Neural progenitor cell (in vitro differentiated cells): ENCODE results near the gene ANXA11. TPM values are rescaled to one million over a fixed set of nuclear protein-coding genes. Genes with fewer than 3 reads are reported as not detected.

ENCODE experiments used
- DNase-seq: peaks from one replicate; pipeline ENCODE4 v3.0.0-alpha.2; 2016; ENCODE audit warnings: low spot score
- H2AFZ ChIP-seq: fragments of 200-600 bp; sonication (generic); replicated peaks from 2 replicates; pipeline ENCODE4 v1.6.1; 2016; ENCODE audit warnings: antibody characterized with exemption
- H3F3A ChIP-seq: fragments of 200-600 bp; sonication (generic); 2 replicates; pipeline ENCODE4 v1.6.1; 2016; ENCODE audit warnings: antibody characterized with exemption, low read depth
- H3K27ac ChIP-seq: fragments of 200-600 bp; sonication (generic); 2 replicates; pipeline ENCODE4 v1.5.1; 2016; ENCODE audit warnings: mild to moderate bottlenecking
- H3K27me3 ChIP-seq: fragments of 200-600 bp; sonication (generic); 2 replicates; pipeline ENCODE4 v1.6.1; 2016; ENCODE audit warnings: mild to moderate bottlenecking, moderate library complexity
- H3K36me3 ChIP-seq: fragments of 200-600 bp; sonication (generic); 2 replicates; pipeline ENCODE4 v1.5.1; 2016
- H3K4me1 ChIP-seq: fragments of 200-600 bp; sonication (generic); 2 replicates; pipeline ENCODE4 v1.6.1; 2016; ENCODE audit warnings: mixed run types
- H3K4me2 ChIP-seq: fragments of 200-600 bp; sonication (generic); 2 replicates; pipeline ENCODE4 v1.6.1; 2016
- H3K4me3 ChIP-seq: fragments of 200-600 bp; sonication (generic); 2 replicates; pipeline ENCODE4 v1.5.1; 2016
- H3K79me2 ChIP-seq: fragments of 200-600 bp; sonication (generic); 2 replicates; pipeline ENCODE4 v1.6.1; 2016; ENCODE audit warnings: low read depth
- H3K9ac ChIP-seq: fragments of 200-600 bp; sonication (generic); 2 replicates; pipeline ENCODE4 v1.6.1; 2016
- H3K9me3 ChIP-seq: fragments of 200-600 bp; sonication (generic); 2 replicates; pipeline ENCODE4 v1.5.1; 2016; ENCODE audit warnings: low read depth
- H4K20me1 ChIP-seq: fragments of 200-600 bp; sonication (generic); 2 replicates; pipeline ENCODE4 v1.6.1; 2016; ENCODE audit warnings: low read depth
- H3K27ac Mint-ChIP-seq: 3 replicates; pipeline ENCODE4 v1.8.0; 2021; ENCODE audit warnings: mixed read lengths
- H3K27me3 Mint-ChIP-seq: 2 replicates; pipeline ENCODE4 v1.8.0; 2022; ENCODE audit warnings: low read depth, mild to moderate bottlenecking, inconsistent platforms, moderate library complexity, mixed read lengths; ENCODE audit not compliant: insufficient read depth
- H3K36me3 Mint-ChIP-seq: 3 replicates; pipeline ENCODE4 v1.8.0; 2021; ENCODE audit warnings: mixed read lengths
- H3K4me1 Mint-ChIP-seq: 3 replicates; pipeline ENCODE4 v1.8.0; 2021; ENCODE audit warnings: mixed read lengths
- H3K4me3 Mint-ChIP-seq: 3 replicates; pipeline ENCODE4 v1.8.0; 2021; ENCODE audit warnings: mild to moderate bottlenecking, moderate library complexity, mixed read lengths
- H3K9me3 Mint-ChIP-seq: 3 replicates; pipeline ENCODE4 v1.8.0; 2020; ENCODE audit warnings: mixed read lengths
- EZH2 ChIP-seq: fragments of 200-600 bp; sonication (generic); IDR thresholded peaks from 2 replicates; pipeline ENCODE4 v1.6.1; 2017; ENCODE audit warnings: antibody characterized with exemption, mild to moderate bottlenecking, moderate library complexity
- EZH2phosphoT487 ChIP-seq: fragments of 200-600 bp; sonication (generic); IDR thresholded peaks from 2 replicates; pipeline ENCODE4 v1.6.1; 2017; ENCODE audit warnings: antibody characterized with exemption
- total RNA-seq: library from RNA; depleted of rRNA; stranded (reverse); fragments of >200 nt; gene quantifications from 2 replicates; pipeline ENCODE4 v1.2.3, GENCODE V29; 2015; ENCODE audit warnings: low replicate concordance
- TF ChIP-seq, protein P1 (sequence below): fragments of 200-600 bp; sonication (generic); IDR thresholded peaks from 2 replicates; pipeline ENCODE4 v1.5.1; 2017; ENCODE audit warnings: antibody characterized with exemption, mild to moderate bottlenecking

The ANXA11 gene
- total RNA-seq, 1 donor from 2014 or later, result 2.7 TPM

DNA sequence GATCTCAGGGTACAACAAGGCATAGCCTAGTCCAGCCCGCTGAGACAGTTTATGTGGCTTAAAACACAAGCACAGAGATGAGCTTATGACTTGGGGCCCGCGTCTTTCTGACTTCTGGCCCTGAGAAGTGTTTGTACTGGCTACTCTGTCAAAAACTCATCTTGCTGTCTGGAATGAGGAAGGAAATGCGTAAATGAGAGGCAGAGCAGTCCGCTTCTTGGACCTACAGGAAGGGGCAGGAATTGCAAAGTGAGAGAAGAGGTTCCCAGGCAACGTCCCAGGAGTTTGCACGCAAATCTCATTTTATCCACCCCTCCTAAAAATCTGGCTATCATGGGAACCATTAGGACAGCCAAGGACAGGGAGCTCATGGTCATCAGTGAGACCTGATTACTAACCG lies 5.5 kb downstream of the ANXA11 start:
- Mint-ChIP-seq H3K4me1 (peaks cover 9% of the 10 kb centered on the region), H3K27ac (no peak overlapping the region), H3K4me3 (no peak overlapping the region), H3K36me3 (no peaks in the 10 kb centered on the region), H3K27me3 (peaks cover 8% of the 10 kb centered on the region), H3K9me3 (no peaks in the 10 kb centered on the region)
- TF ChIP-seq, protein P1, sequence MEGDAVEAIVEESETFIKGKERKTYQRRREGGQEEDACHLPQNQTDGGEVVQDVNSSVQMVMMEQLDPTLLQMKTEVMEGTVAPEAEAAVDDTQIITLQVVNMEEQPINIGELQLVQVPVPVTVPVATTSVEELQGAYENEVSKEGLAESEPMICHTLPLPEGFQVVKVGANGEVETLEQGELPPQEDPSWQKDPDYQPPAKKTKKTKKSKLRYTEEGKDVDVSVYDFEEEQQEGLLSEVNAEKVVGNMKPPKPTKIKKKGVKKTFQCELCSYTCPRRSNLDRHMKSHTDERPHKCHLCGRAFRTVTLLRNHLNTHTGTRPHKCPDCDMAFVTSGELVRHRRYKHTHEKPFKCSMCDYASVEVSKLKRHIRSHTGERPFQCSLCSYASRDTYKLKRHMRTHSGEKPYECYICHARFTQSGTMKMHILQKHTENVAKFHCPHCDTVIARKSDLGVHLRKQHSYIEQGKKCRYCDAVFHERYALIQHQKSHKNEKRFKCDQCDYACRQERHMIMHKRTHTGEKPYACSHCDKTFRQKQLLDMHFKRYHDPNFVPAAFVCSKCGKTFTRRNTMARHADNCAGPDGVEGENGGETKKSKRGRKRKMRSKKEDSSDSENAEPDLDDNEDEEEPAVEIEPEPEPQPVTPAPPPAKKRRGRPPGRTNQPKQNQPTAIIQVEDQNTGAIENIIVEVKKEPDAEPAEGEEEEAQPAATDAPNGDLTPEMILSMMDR, result no peak
- TF ChIP-seq EZH2phosphoT487 (no peak), EZH2 (no peak)
- H3K9me3 ChIP-seq, result no peaks in the 10 kb centered on the region
- peaks cover 10% of the 10 kb centered on the region for H3K4me1 ChIP-seq
- peaks cover 13% of the 10 kb centered on the region for H3F3A ChIP-seq
- H3K36me3 ChIP-seq, result no peaks in the 10 kb centered on the region
- H3K9ac ChIP-seq, result no peak overlapping the region
- no peak for DNase-seq
- peaks cover 5% of the 10 kb centered on the region for H4K20me1 ChIP-seq
- no peak overlapping the region for H3K4me2 ChIP-seq
- H3K79me2 ChIP-seq, result no peaks in the 10 kb centered on the region
- H3K27ac ChIP-seq, result no peak overlapping the region
- no peak overlapping the region for H3K4me3 ChIP-seq
- H3K27me3 ChIP-seq, result peaks cover 10% of the 10 kb centered on the region
- no peak overlapping the region for H2AFZ ChIP-seq

DNA sequence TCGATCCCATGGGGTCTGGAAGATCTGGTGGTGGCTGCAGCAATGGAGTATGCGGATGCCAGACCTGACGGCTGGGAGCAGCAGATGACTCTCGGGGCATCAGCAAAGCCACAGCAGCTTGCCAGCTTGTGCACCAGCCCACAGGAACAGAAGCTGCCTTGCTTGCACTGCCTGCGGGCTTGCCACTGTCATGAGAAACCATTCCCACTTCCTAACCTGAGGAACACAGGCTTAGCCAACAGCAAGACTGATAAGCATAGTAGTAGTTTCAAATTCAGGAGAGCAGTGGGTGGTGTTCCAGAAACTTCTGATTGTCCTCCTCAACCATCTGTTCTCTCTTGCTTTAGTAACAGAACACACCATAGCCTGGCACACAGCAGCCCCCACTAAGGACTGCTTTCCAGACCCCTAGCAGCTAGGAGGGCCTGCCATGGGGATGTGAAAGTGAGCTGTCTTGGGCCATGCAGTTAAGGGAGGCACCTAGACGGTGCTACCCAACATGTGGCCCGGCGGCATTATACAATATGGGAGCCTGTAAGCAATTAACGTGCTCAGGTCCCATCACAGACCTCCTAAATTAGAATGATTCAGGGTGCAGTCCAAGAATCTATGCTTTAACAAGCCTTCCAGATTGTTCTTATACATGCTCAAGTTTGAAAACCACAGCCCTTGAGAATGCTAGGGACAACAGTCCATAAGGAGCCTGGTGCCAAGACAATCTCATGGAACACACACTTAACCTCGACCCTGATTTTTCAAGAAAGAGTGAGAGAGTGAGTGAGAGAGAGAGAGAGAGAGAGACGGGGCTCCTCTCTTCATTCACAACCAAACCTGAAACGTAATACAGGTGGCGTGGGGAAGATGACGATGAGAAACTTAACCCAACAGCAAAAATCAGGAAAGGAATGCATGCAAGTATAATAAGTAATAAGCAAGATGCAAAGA lies 7.1 kb downstream of the ANXA11 start:
- H3K27me3 Mint-ChIP-seq, result peaks cover 2% of the 10 kb centered on the region
- Histone ChIP-seq H3K4me3 (no peak overlapping the region), H3K36me3 (no peaks in the 10 kb centered on the region), H3K27ac (no peak overlapping the region), H3K9me3 (no peaks in the 10 kb centered on the region), H3K9ac (no peak overlapping the region), H3K4me1 (peaks cover 7% of the 10 kb centered on the region), H3K4me2 (no peak overlapping the region), H3K79me2 (no peaks in the 10 kb centered on the region), H4K20me1 (no peaks in the 10 kb centered on the region), H3K27me3 (no peaks in the 10 kb centered on the region), H2AFZ (no peak overlapping the region), H3F3A (no peaks in the 10 kb centered on the region)
- TF ChIP-seq, protein P1, result no peak
- TF ChIP-seq EZH2 (no peak), EZH2phosphoT487 (no peak)
- H3K4me3 Mint-ChIP-seq, result no peak overlapping the region
- H3K9me3 Mint-ChIP-seq, result no peaks in the 10 kb centered on the region
- H3K27ac Mint-ChIP-seq, result no peak overlapping the region
- no peak for DNase-seq
- H3K4me1 Mint-ChIP-seq, result no peaks in the 10 kb centered on the region
- H3K36me3 Mint-ChIP-seq, result no peaks in the 10 kb centered on the region

DNA sequence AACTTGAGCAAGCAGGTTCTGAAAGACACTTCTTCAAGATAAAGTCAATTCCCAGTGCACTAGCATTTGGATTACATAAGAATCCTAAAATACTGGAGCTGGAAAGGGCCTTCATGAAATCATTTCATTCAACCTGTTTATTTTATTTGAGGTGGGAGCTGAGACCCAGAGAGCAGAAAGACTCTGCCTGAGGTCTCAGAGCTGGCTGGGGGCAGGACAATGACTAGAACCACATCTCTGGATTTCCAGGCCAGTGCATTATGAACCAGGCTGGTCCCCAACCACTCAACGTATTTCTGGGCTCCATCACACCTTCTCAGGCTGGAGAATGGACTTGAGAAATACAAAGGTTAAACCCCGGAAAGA lies 8.4 kb downstream of the ANXA11 start:
- no peak overlapping the region for H2AFZ ChIP-seq
- no peaks in the 10 kb centered on the region for H4K20me1 ChIP-seq
- Mint-ChIP-seq H3K4me1 (no peaks in the 10 kb centered on the region), H3K27me3 (peaks cover 2% of the 10 kb centered on the region), H3K9me3 (peaks cover 5% of the 10 kb centered on the region), H3K27ac (no peak overlapping the region), H3K36me3 (no peaks in the 10 kb centered on the region), H3K4me3 (no peak overlapping the region)
- H3K27me3 ChIP-seq, result no peaks in the 10 kb centered on the region
- H3K36me3 ChIP-seq, result no peaks in the 10 kb centered on the region
- H3K9ac ChIP-seq, result no peak overlapping the region
- TF ChIP-seq EZH2phosphoT487, result no peak
- H3F3A ChIP-seq, result no peaks in the 10 kb centered on the region
- no peak overlapping the region for H3K27ac ChIP-seq
- no peaks in the 10 kb centered on the region for H3K9me3 ChIP-seq
- peaks cover 11% of the 10 kb centered on the region for H3K4me1 ChIP-seq
- no peak for DNase-seq
- no peak overlapping the region for H3K4me2 ChIP-seq
- no peak overlapping the region for H3K4me3 ChIP-seq
- H3K79me2 ChIP-seq, result no peaks in the 10 kb centered on the region
